Epidermal melanocyte (primary cell): Measurements from ENCODE around the gene BGLAP.

Experiments used
- DNase-seq: peaks from one replicate; pipeline ENCODE4 v3.0.0; 2011; ENCODE audit warnings: low spot score; ENCODE audit not compliant: insufficient read length

Gene BGLAP

GRCh38 chr1:156291226-156292061 lies 49.5 kb downstream of the BGLAP start:
- DNase-seq: peak; percentile 42
